ENCODE data around the gene PADI3.

DNA sequence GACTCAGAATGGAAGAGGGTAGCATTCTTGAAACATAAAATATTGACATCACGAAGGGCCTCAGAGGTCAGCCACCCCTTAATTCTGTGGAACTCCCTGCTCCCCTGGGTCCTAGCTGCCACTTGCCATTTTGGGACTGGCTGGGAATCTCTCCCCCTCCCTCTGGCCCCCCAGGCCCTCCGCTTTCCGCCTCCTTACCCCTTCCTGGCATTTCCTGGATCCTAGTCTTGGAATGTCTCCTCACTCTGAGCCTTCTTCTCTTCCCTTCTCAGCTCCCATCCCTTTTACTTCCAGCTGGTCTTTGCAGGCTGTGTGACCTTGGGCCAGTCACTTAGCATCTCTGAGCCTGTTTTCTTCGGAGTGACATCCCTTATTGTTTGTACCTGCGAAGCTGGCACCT lies 39.5 kb upstream of the PADI3 start:
- TF ChIP-seq, protein P1, sequence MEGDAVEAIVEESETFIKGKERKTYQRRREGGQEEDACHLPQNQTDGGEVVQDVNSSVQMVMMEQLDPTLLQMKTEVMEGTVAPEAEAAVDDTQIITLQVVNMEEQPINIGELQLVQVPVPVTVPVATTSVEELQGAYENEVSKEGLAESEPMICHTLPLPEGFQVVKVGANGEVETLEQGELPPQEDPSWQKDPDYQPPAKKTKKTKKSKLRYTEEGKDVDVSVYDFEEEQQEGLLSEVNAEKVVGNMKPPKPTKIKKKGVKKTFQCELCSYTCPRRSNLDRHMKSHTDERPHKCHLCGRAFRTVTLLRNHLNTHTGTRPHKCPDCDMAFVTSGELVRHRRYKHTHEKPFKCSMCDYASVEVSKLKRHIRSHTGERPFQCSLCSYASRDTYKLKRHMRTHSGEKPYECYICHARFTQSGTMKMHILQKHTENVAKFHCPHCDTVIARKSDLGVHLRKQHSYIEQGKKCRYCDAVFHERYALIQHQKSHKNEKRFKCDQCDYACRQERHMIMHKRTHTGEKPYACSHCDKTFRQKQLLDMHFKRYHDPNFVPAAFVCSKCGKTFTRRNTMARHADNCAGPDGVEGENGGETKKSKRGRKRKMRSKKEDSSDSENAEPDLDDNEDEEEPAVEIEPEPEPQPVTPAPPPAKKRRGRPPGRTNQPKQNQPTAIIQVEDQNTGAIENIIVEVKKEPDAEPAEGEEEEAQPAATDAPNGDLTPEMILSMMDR (IDR thresholded peaks at IDR 0.05) = no peak
- TF ChIP-seq POLR2AphosphoS5 (IDR thresholded peaks at IDR 0.05) (no peak), POLR2A (IDR thresholded peaks at IDR 0.05) (no peak)
